Right atrium auricular region (tissue), 2 donors: ENCODE results near the gene CLDN9. TPM values are rescaled to one million over a fixed set of nuclear protein-coding genes. Genes with fewer than 3 reads are reported as not detected.
"Not testable (repeated sequence)": the region's sequence is repeated elsewhere in the genome, so short reads cannot be mapped to it uniquely, and the experiment has no call there.

ENCODE experiments used
- DNase-seq: peaks from one replicate; pipeline ENCODE4 v3.0.0-alpha.2; 2019; ENCODE audit warnings: low spot score
- H3K27ac ChIP-seq, 2 donors: fragments of 200-600 bp; sonication (generic); 1 replicate in 1 of 2; 2 replicates in 1 of 2; pipeline ENCODE4 v1.5.1; 2016 to 2019
- H3K27me3 ChIP-seq, 2 donors: fragments of 200-600 bp; sonication (generic); one replicate each; pipeline versions ENCODE4 v1.5.1 to v1.6.0; 2017 to 2019
- H3K36me3 ChIP-seq: fragments of 200-600 bp; sonication (generic); one replicate; pipeline ENCODE4 v1.5.1; 2016
- H3K4me1 ChIP-seq, 2 donors: fragments of 200-600 bp; sonication (generic); one replicate each; pipeline versions ENCODE4 v1.5.1 to v1.6.0; 2017 to 2019
- H3K4me3 ChIP-seq, 2 donors: fragments of 200-600 bp; sonication (generic); 1 replicate in 1 of 2; 2 replicates in 1 of 2; pipeline ENCODE4 v1.5.1; 2017 to 2019; ENCODE audit warnings: mild to moderate bottlenecking in 1 of 2, moderate library complexity in 1 of 2
- H3K9me3 ChIP-seq, 2 donors: fragments of 200-600 bp; sonication (generic); one replicate each; pipeline ENCODE4 v1.5.1; 2019
- CTCF ChIP-seq, 2 donors: fragments of 200-600 bp; sonication (generic); IDR thresholded peaks; one replicate each; pipeline ENCODE4 v1.5.1; 2019; ENCODE audit warnings: antibody characterized with exemption in 2 of 2
- total RNA-seq, 2 donors: library from RNA; depleted of rRNA; stranded (reverse); fragments of >200 nt; gene quantifications; one replicate each; pipeline ENCODE4 v1.1.0, GENCODE V29; 2016

CLDN9 gene
- total RNA-seq, 2 donors from 2014 or later = 0.39 TPM; not detected in 1

- Histone ChIP-seq H3K9me3 (no peaks in the 10 kb centered on the region), H3K4me3 (no peak overlapping the region), H3K27me3 (peaks cover 7 to 19% of the 10 kb centered on the region in 2 donors), H3K27ac (no peak overlapping the region), H3K36me3 (no peaks in the 10 kb centered on the region), H3K4me1 (peaks cover 0 to 16% of the 10 kb centered on the region in 2 donors)
- no peak for TF ChIP-seq CTCF (IDR thresholded peaks at IDR 0.05)
- DNase-seq = no peak
Observed at GRCh38 chr16:3050487-3050886, 37.8 kb downstream of the CLDN9 start.

- no peak for DNase-seq
- TF ChIP-seq CTCF (IDR thresholded peaks at IDR 0.05) = no peak
- Histone ChIP-seq H3K4me1 (peaks cover 0 to 11% of the 10 kb centered on the region in 2 donors), H3K27me3 (peaks cover 2 to 14% of the 10 kb centered on the region in 2 donors), H3K36me3 (no peaks in the 10 kb centered on the region), H3K27ac (no peak overlapping the region), H3K9me3 (no peaks in the 10 kb centered on the region), H3K4me3 (no peak overlapping the region)
Observed at GRCh38 chr16:3051009-3051408, 38.3 kb downstream of the CLDN9 start.

- Histone ChIP-seq H3K9me3 (no peaks in the 10 kb centered on the region), H3K27me3 (peaks cover 0 to 9% of the 10 kb centered on the region in 2 donors), H3K36me3 (no peaks in the 10 kb centered on the region), H3K27ac (no peak overlapping the region), H3K4me1 (peaks cover 0 to 6% of the 10 kb centered on the region in 2 donors), H3K4me3 (no peak overlapping the region)
- DNase-seq = no peak
- no peak for TF ChIP-seq CTCF (IDR thresholded peaks at IDR 0.05)
Observed at GRCh38 chr16:3051494-3051893, 38.8 kb downstream of the CLDN9 start.

- not testable (repeated sequence) for DNase-seq, H3K36me3 ChIP-seq, H3K4me3 ChIP-seq, H3K27ac ChIP-seq, H3K27me3 ChIP-seq, H3K4me1 ChIP-seq, H3K9me3 ChIP-seq
Observed at GRCh38 chr16:3052571-3053329, 40.0 kb downstream of the CLDN9 start.

- H3K4me1 ChIP-seq, DNase-seq, H3K36me3 ChIP-seq, H3K9me3 ChIP-seq, H3K4me3 ChIP-seq, H3K27me3 ChIP-seq, H3K27ac ChIP-seq: not testable (repeated sequence)
Observed at GRCh38 chr16:3053330-3053710, 40.6 kb downstream of the CLDN9 start.

- DNase-seq = no peak
- Histone ChIP-seq H3K27ac (no peak overlapping the region), H3K4me3 (no peak overlapping the region), H3K4me1 (peaks cover 0 to 19% of the 10 kb centered on the region in 2 donors), H3K9me3 (no peaks in the 10 kb centered on the region), H3K27me3 (no peaks in the 10 kb centered on the region), H3K36me3 (no peaks in the 10 kb centered on the region)
- no peak for TF ChIP-seq CTCF (IDR thresholded peaks at IDR 0.05)
Observed at GRCh38 chr16:3054965-3055733, 42.4 kb downstream of the CLDN9 start.

GRCh38 chr16:3055734-3056115, 43.0 kb downstream of the CLDN9 start:
- DNase-seq, H3K36me3 ChIP-seq, H3K9me3 ChIP-seq, H3K27ac ChIP-seq, H3K27me3 ChIP-seq, H3K4me3 ChIP-seq: not testable (repeated sequence)
- H3K4me1 ChIP-seq = peaks cover 0 to 21% of the 10 kb centered on the region in 2 donors
